GM23338 (cell line): ENCODE data around the gene GDI2. TPM values are rescaled to one million over a fixed set of nuclear protein-coding genes. Genes with fewer than 3 reads are reported as not detected.

Experiments
- ATAC-seq: fragments of 200-7000 bp; cut with Tn5 transposase; 3 replicates; pipeline ENCODE4 v1.9.1; 2020
- DNase-seq: peaks from one replicate; pipeline ENCODE4 v3.0.0-alpha.2; 2015; ENCODE audit warnings: low spot score
- H2AFZ ChIP-seq: fragments of 200-600 bp; sonication (generic); 2 replicates; pipeline ENCODE4 v1.8.0; 2016; ENCODE audit warnings: antibody characterized with exemption, mild to moderate bottlenecking, moderate library complexity
- H3F3A ChIP-seq: fragments of 200-600 bp; sonication (generic); replicated peaks from 2 replicates; pipeline ENCODE4 v1.8.0; 2017; ENCODE audit warnings: antibody characterized with exemption, mixed run types, low read depth
- H3K27ac ChIP-seq: fragments of 200-600 bp; sonication (generic); 2 replicates; pipeline ENCODE4 v1.6.1; 2016; ENCODE audit warnings: low read depth
- H3K27me3 ChIP-seq: fragments of 200-600 bp; sonication (generic); 2 replicates; pipeline ENCODE4 v1.8.0; 2016; ENCODE audit warnings: mild to moderate bottlenecking, mixed run types, moderate library complexity; ENCODE audit not compliant: insufficient read depth
- H3K36me3 ChIP-seq: fragments of 200-600 bp; sonication (generic); 2 replicates; pipeline ENCODE4 v1.8.0; 2016; ENCODE audit warnings: mild to moderate bottlenecking; ENCODE audit not compliant: insufficient read depth
- H3K4me1 ChIP-seq: fragments of 200-600 bp; sonication (generic); 2 replicates; pipeline ENCODE4 v1.8.0; 2016; ENCODE audit warnings: mild to moderate bottlenecking, moderate library complexity; ENCODE audit not compliant: insufficient read depth
- H3K4me2 ChIP-seq: fragments of 200-600 bp; sonication (generic); 2 replicates; pipeline ENCODE4 v1.7.1; 2017; ENCODE audit warnings: mixed run types
- H3K4me3 ChIP-seq: fragments of 200-600 bp; sonication (generic); 2 replicates; pipeline ENCODE4 v1.6.1; 2016; ENCODE audit warnings: mixed run types
- H3K79me2 ChIP-seq: fragments of 200-600 bp; sonication (generic); replicated peaks from 2 replicates; pipeline ENCODE4 v1.8.0; 2017; ENCODE audit warnings: mild to moderate bottlenecking; ENCODE audit not compliant: insufficient read depth
- H3K9me2 ChIP-seq: fragments of 200-600 bp; sonication (generic); 2 replicates; pipeline ENCODE4 v1.8.0; 2017; ENCODE audit not compliant: insufficient read depth
- H4K20me1 ChIP-seq: fragments of 200-600 bp; sonication (generic); replicated peaks from 2 replicates; pipeline ENCODE4 v1.8.0; 2017; ENCODE audit warnings: mild to moderate bottlenecking; ENCODE audit not compliant: insufficient read depth
- H3K27ac Mint-ChIP-seq: 2 replicates; pipeline ENCODE4 v1.8.0; 2020; ENCODE audit warnings: inconsistent platforms, mild to moderate bottlenecking, moderate library complexity, mixed read lengths
- H3K27me3 Mint-ChIP-seq: 3 replicates; pipeline ENCODE4 v1.8.0; 2022; ENCODE audit warnings: low read depth, mild to moderate bottlenecking, moderate library complexity, mixed read lengths, inconsistent platforms; ENCODE audit not compliant: insufficient read depth, poor library complexity
- H3K36me3 Mint-ChIP-seq: 3 replicates; pipeline ENCODE4 v1.8.0; 2021; ENCODE audit warnings: low read depth, mild to moderate bottlenecking, inconsistent platforms, moderate library complexity, mixed read lengths
- H3K4me1 Mint-ChIP-seq: 3 replicates; pipeline ENCODE4 v1.8.0; 2020; ENCODE audit warnings: mild to moderate bottlenecking, inconsistent platforms, mixed read lengths
- H3K4me3 Mint-ChIP-seq: 3 replicates; pipeline ENCODE4 v1.8.0; 2021; ENCODE audit warnings: moderate library complexity, mild to moderate bottlenecking, inconsistent platforms, mixed read lengths
- H3K9me3 Mint-ChIP-seq: 3 replicates; pipeline ENCODE4 v1.8.0; 2020; ENCODE audit warnings: moderate library complexity, mild to moderate bottlenecking, inconsistent platforms, mixed read lengths
- CREB1 ChIP-seq: fragments of 250-450 bp; sonication (Bioruptor Pico); IDR thresholded peaks from 2 replicates; pipeline ENCODE4 v1.5.0; 2020; ENCODE audit warnings: low read depth, mild to moderate bottlenecking, moderate library complexity
- EZH2 ChIP-seq: fragments of 200-600 bp; sonication (generic); IDR thresholded peaks from one replicate; pipeline ENCODE4 v1.8.0; 2017; ENCODE audit warnings: antibody characterized with exemption, mild to moderate bottlenecking, low read depth; ENCODE audit not compliant: unreplicated experiment
- EZH2phosphoT487 ChIP-seq: fragments of 200-600 bp; sonication (generic); IDR thresholded peaks from one replicate; pipeline ENCODE4 v1.8.1; 2018; ENCODE audit warnings: antibody characterized with exemption; ENCODE audit not compliant: unreplicated experiment
- JUNB ChIP-seq: IDR thresholded peaks from one replicate; pipeline ENCODE4 v1.6.1; 2016; ENCODE audit warnings: antibody characterized with exemption; ENCODE audit not compliant: unreplicated experiment
- NANOG ChIP-seq: IDR thresholded peaks from 2 replicates; pipeline ENCODE4 v1.6.1; 2016; ENCODE audit warnings: antibody characterized with exemption, borderline replicate concordance
- POLR2AphosphoS5 ChIP-seq: IDR thresholded peaks from 2 replicates; pipeline ENCODE4 v1.6.1; 2016; ENCODE audit warnings: antibody characterized with exemption, low read depth
- STAT1 ChIP-seq: IDR thresholded peaks from one replicate; pipeline ENCODE4 v1.6.1; 2016; ENCODE audit warnings: antibody characterized with exemption; ENCODE audit not compliant: unreplicated experiment
- ZNF114 ChIP-seq: fragments of 250-450 bp; sonication (Bioruptor Pico); IDR thresholded peaks from 2 replicates; pipeline ENCODE4 v1.5.0; 2020; ENCODE audit warnings: mild to moderate bottlenecking, moderate library complexity
- ZNF331 ChIP-seq: fragments of 250-450 bp; sonication (Bioruptor Pico); IDR thresholded peaks from 2 replicates; pipeline ENCODE4 v1.5.0; 2020; ENCODE audit warnings: low read depth, mild to moderate bottlenecking, moderate library complexity
- polyA plus RNA-seq: library from polyadenylated mRNA; unstranded; fragments of >200 nt; fragmentation: Nextera tagmentation; extraction: Ambion mirVana; gene quantifications from 2 replicates; pipeline ENCODE4 v1.2.1, GENCODE V29; 2016
- total RNA-seq: library from RNA; depleted of rRNA; stranded (reverse); fragments of >200 nt; shearing (Covaris generic); gene quantifications from 2 replicates; pipeline ENCODE4 v1.2.3, GENCODE V29; 2014
- TF ChIP-seq, protein P1 (sequence below): IDR thresholded peaks from one replicate; pipeline ENCODE4 v1.6.1; 2018; ENCODE audit warnings: antibody characterized with exemption; ENCODE audit not compliant: unreplicated experiment
- TF ChIP-seq, protein P2 (sequence below), 2 experiments: fragments of 200-600 bp in 1 of 2; sonication (generic) in 1 of 2; conservative IDR thresholded peaks; 2 replicates each; pipeline versions ENCODE4 v1.5.1 to v1.6.1; 2016 to 2017; ENCODE audit warnings: antibody characterized with exemption in 2 of 2, low read depth in 2 of 2, mild to moderate bottlenecking in 2 of 2, moderate library complexity in 1 of 2
- TF ChIP-seq, protein P3 (sequence below): fragments of 250-450 bp; sonication (Bioruptor Pico); IDR thresholded peaks from 2 replicates; pipeline ENCODE4 v1.5.0; 2020; ENCODE audit warnings: mild to moderate bottlenecking, moderate library complexity
- TF ChIP-seq, protein P4 (sequence below): IDR thresholded peaks from 2 replicates; pipeline ENCODE4 v1.6.1; 2016; ENCODE audit warnings: antibody characterized with exemption

The GDI2 gene
- total and polyA plus RNA-seq, 2 experiments from 2014 or later: 269 to 505 TPM

DNA sequence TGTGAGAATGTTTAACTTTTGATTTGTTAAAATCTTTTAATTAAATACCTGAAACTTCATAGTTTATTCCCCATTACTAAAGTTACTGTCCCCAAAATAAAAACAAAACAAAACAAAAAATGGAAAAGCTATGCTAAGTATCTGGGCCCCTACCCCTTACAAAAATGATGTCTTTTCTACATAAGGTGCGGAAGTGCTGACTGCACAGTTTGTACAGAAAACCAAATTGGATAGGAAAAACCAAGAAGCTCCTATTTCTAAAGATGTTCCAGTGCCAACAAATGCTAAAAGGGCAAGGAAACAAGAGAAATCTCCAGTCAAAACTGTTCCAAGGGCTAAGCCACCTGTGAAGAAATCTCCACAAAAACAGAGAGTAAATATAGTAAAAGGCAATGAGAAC lies 78.1 kb downstream of the GDI2 start:
- no peak overlapping the region for H3K4me3 Mint-ChIP-seq
- peaks cover 6% of the 10 kb centered on the region; the same call in 2 of the 3 replicates for H3K4me1 Mint-ChIP-seq
- TF ChIP-seq, protein P1, sequence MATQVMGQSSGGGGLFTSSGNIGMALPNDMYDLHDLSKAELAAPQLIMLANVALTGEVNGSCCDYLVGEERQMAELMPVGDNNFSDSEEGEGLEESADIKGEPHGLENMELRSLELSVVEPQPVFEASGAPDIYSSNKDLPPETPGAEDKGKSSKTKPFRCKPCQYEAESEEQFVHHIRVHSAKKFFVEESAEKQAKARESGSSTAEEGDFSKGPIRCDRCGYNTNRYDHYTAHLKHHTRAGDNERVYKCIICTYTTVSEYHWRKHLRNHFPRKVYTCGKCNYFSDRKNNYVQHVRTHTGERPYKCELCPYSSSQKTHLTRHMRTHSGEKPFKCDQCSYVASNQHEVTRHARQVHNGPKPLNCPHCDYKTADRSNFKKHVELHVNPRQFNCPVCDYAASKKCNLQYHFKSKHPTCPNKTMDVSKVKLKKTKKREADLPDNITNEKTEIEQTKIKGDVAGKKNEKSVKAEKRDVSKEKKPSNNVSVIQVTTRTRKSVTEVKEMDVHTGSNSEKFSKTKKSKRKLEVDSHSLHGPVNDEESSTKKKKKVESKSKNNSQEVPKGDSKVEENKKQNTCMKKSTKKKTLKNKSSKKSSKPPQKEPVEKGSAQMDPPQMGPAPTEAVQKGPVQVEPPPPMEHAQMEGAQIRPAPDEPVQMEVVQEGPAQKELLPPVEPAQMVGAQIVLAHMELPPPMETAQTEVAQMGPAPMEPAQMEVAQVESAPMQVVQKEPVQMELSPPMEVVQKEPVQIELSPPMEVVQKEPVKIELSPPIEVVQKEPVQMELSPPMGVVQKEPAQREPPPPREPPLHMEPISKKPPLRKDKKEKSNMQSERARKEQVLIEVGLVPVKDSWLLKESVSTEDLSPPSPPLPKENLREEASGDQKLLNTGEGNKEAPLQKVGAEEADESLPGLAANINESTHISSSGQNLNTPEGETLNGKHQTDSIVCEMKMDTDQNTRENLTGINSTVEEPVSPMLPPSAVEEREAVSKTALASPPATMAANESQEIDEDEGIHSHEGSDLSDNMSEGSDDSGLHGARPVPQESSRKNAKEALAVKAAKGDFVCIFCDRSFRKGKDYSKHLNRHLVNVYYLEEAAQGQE: no peak
- TF ChIP-seq CREB1 (CRISPR knock-in tag) (no peak), EZH2phosphoT487 (no peak), JUNB (no peak), EZH2 (no peak), ZNF331 (CRISPR knock-in tag) (no peak), POLR2AphosphoS5 (no peak), NANOG (no peak), ZNF114 (no peak), STAT1 (no peak)
- TF ChIP-seq, protein P2, sequence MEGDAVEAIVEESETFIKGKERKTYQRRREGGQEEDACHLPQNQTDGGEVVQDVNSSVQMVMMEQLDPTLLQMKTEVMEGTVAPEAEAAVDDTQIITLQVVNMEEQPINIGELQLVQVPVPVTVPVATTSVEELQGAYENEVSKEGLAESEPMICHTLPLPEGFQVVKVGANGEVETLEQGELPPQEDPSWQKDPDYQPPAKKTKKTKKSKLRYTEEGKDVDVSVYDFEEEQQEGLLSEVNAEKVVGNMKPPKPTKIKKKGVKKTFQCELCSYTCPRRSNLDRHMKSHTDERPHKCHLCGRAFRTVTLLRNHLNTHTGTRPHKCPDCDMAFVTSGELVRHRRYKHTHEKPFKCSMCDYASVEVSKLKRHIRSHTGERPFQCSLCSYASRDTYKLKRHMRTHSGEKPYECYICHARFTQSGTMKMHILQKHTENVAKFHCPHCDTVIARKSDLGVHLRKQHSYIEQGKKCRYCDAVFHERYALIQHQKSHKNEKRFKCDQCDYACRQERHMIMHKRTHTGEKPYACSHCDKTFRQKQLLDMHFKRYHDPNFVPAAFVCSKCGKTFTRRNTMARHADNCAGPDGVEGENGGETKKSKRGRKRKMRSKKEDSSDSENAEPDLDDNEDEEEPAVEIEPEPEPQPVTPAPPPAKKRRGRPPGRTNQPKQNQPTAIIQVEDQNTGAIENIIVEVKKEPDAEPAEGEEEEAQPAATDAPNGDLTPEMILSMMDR (conservative IDR thresholded peaks at IDR 0.05; ENCODE audit: low read depth in 2 of 2): no peak
- TF ChIP-seq, protein P3, sequence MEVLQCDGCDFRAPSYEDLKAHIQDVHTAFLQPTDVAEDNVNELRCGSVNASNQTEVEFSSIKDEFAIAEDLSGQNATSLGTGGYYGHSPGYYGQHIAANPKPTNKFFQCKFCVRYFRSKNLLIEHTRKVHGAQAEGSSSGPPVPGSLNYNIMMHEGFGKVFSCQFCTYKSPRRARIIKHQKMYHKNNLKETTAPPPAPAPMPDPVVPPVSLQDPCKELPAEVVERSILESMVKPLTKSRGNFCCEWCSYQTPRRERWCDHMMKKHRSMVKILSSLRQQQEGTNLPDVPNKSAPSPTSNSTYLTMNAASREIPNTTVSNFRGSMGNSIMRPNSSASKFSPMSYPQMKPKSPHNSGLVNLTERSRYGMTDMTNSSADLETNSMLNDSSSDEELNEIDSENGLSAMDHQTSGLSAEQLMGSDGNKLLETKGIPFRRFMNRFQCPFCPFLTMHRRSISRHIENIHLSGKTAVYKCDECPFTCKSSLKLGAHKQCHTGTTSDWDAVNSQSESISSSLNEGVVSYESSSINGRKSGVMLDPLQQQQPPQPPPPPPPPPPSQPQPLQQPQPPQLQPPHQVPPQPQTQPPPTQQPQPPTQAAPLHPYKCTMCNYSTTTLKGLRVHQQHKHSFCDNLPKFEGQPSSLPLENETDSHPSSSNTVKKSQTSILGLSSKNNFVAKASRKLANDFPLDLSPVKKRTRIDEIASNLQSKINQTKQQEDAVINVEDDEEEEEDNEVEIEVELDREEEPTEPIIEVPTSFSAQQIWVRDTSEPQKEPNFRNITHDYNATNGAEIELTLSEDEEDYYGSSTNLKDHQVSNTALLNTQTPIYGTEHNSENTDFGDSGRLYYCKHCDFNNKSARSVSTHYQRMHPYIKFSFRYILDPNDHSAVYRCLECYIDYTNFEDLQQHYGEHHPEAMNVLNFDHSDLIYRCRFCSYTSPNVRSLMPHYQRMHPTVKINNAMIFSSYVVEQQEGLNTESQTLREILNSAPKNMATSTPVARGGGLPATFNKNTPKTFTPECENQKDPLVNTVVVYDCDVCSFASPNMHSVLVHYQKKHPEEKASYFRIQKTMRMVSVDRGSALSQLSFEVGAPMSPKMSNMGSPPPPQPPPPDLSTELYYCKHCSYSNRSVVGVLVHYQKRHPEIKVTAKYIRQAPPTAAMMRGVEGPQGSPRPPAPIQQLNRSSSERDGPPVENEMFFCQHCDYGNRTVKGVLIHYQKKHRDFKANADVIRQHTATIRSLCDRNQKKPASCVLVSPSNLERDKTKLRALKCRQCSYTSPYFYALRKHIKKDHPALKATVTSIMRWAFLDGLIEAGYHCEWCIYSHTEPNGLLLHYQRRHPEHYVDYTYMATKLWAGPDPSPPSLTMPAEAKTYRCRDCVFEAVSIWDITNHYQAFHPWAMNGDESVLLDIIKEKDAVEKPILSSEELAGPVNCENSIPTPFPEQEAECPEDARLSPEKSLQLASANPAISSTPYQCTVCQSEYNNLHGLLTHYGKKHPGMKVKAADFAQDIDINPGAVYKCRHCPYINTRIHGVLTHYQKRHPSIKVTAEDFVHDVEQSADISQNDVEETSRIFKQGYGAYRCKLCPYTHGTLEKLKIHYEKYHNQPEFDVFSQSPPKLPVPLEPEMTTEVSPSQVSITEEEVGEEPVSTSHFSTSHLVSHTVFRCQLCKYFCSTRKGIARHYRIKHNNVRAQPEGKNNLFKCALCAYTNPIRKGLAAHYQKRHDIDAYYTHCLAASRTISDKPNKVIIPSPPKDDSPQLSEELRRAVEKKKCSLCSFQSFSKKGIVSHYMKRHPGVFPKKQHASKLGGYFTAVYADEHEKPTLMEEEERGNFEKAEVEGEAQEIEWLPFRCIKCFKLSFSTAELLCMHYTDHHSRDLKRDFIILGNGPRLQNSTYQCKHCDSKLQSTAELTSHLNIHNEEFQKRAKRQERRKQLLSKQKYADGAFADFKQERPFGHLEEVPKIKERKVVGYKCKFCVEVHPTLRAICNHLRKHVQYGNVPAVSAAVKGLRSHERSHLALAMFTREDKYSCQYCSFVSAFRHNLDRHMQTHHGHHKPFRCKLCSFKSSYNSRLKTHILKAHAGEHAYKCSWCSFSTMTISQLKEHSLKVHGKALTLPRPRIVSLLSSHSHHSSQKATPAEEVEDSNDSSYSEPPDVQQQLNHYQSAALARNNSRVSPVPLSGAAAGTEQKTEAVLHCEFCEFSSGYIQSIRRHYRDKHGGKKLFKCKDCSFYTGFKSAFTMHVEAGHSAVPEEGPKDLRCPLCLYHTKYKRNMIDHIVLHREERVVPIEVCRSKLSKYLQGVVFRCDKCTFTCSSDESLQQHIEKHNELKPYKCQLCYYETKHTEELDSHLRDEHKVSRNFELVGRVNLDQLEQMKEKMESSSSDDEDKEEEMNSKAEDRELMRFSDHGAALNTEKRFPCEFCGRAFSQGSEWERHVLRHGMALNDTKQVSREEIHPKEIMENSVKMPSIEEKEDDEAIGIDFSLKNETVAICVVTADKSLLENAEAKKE (CRISPR knock-in tag): no peak
- TF ChIP-seq, protein P4, sequence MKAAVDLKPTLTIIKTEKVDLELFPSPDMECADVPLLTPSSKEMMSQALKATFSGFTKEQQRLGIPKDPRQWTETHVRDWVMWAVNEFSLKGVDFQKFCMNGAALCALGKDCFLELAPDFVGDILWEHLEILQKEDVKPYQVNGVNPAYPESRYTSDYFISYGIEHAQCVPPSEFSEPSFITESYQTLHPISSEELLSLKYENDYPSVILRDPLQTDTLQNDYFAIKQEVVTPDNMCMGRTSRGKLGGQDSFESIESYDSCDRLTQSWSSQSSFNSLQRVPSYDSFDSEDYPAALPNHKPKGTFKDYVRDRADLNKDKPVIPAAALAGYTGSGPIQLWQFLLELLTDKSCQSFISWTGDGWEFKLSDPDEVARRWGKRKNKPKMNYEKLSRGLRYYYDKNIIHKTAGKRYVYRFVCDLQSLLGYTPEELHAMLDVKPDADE: no peak
- Histone ChIP-seq H3K79me2 (no peaks in the 10 kb centered on the region), H3K4me3 (no peak overlapping the region), H3K9me2 (no peaks in the 10 kb centered on the region), H3K27ac (no peak overlapping the region), H3K36me3 (peaks cover 23% of the 10 kb centered on the region; the same call in 1 of the 2 replicates), H3K4me2 (no peak overlapping the region), H3F3A (no peaks in the 10 kb centered on the region), H4K20me1 (peaks cover 10% of the 10 kb centered on the region; the same call in 1 of the 2 replicates), H2AFZ (no peak overlapping the region), H3K27me3 (no peaks in the 10 kb centered on the region), H3K4me1 (no peaks in the 10 kb centered on the region)
- DNase-seq (no peak), ATAC-seq (no peak)
- peaks cover 5% of the 10 kb centered on the region for H3K27me3 Mint-ChIP-seq
- H3K9me3 Mint-ChIP-seq: no peaks in the 10 kb centered on the region
- no peak overlapping the region for H3K27ac Mint-ChIP-seq
- H3K36me3 Mint-ChIP-seq: peaks cover 39% of the 10 kb centered on the region
